RPMI8226 (cell line): Measurements from ENCODE around the gene SEPSECS.

ENCODE experiments used
- DNase-seq: peaks from one replicate; pipeline ENCODE4 v3.0.0-alpha.2; 2015

SEPSECS gene

GRCh38 chr4:25078523-25078922 lies 81.7 kb downstream of the SEPSECS start:
- DNase-seq, result no peak

GRCh38 chr4:25076625-25077398 lies 83.4 kb downstream of the SEPSECS start:
- no peak for DNase-seq

- DNase-seq, result no peak
Observed at GRCh38 chr4:25075851-25076250, 84.4 kb downstream of the SEPSECS start.

GRCh38 chr4:25075129-25075528 lies 85.1 kb downstream of the SEPSECS start:
- no peak for DNase-seq

- no peak for DNase-seq
Observed at GRCh38 chr4:25070545-25070944, 89.7 kb downstream of the SEPSECS start.
